ENCODE data around the gene ADAMTS12. TPM values are rescaled to one million over a fixed set of nuclear protein-coding genes. Genes with fewer than 3 reads are reported as not detected.

Gene ADAMTS12
- total RNA-seq, 2 experiments from 2014 or later: not detected

- no peaks in the 10 kb centered on the region for H3K27me3 Mint-ChIP-seq
- no peaks in the 10 kb centered on the region for H3K4me1 Mint-ChIP-seq (ENCODE audit: low read depth)
- ATAC-seq: no peak
- H3K36me3 Mint-ChIP-seq (ENCODE audit: low read depth): no peaks in the 10 kb centered on the region
- POLR2A ChIA-PET: no interaction called here
- DNase-seq: no peak
- intact Hi-C loops (cut with micrococcal nuclease): no loop called here
- CTCF ChIA-PET: no interaction called here
- H3K9me3 Mint-ChIP-seq: no peaks in the 10 kb centered on the region
- no peak overlapping the region for H3K27ac Mint-ChIP-seq
- H3K4me3 Mint-ChIP-seq: no peak overlapping the region
- TF ChIP-seq CTCF (IDR thresholded peaks at IDR 0.05): no peak
Observed at GRCh38 chr5:33488558-33489355, 403.0 kb downstream of the ADAMTS12 start.

- TF ChIP-seq CTCF (IDR thresholded peaks at IDR 0.05): no peak
- Mint-ChIP-seq H3K4me3 (no peak overlapping the region), H3K9me3 (no peaks in the 10 kb centered on the region), H3K27ac (no peak overlapping the region), H3K4me1 (ENCODE audit: low read depth) (no peaks in the 10 kb centered on the region), H3K27me3 (no peaks in the 10 kb centered on the region), H3K36me3 (ENCODE audit: low read depth) (peaks cover under 1% of the 10 kb centered on the region)
- DNase-seq: no peak
- ATAC-seq: no peak
- CTCF ChIA-PET: no interaction called here
- POLR2A ChIA-PET: no interaction called here
- intact Hi-C loops (cut with micrococcal nuclease): no loop called here
Observed at GRCh38 chr5:33487236-33487635, 404.6 kb downstream of the ADAMTS12 start.

DNA sequence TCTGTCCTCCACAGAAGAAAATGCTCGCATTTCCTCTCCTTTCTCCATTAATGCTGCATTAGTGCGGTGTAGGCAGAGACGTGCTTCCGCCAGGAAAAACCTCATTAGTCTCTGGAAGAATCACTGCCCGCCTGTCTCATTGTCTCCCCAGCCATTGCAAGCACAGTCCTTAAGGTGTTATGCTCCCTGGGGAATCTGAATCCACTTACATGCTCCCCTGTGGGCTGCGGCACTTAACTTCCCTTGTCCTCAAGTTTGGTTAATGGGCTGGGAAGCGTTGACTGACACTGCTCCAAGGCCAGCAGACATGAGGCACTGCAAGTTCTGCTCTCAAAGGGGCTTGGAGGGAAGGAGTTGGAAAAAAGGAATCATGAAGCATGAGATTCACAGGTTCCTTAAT, 409.5 kb downstream of the ADAMTS12 start:
- no peaks in the 10 kb centered on the region for H3K9me3 Mint-ChIP-seq
- intact Hi-C loops (cut with micrococcal nuclease): no loop called here
- no peak overlapping the region for H3K27ac Mint-ChIP-seq
- H3K36me3 Mint-ChIP-seq (ENCODE audit: low read depth): peaks cover 16% of the 10 kb centered on the region
- H3K27me3 Mint-ChIP-seq: no peaks in the 10 kb centered on the region
- DNase-seq: no peak
- no peak for ATAC-seq
- ChIA-PET CTCF (no interaction called here), POLR2A (no interaction called here)
- no peak for TF ChIP-seq CTCF (IDR thresholded peaks at IDR 0.05)
- H3K4me1 Mint-ChIP-seq (ENCODE audit: low read depth): no peaks in the 10 kb centered on the region
- no peak overlapping the region for H3K4me3 Mint-ChIP-seq

- no peak for TF ChIP-seq CTCF (IDR thresholded peaks at IDR 0.05)
Observed at GRCh38 chr5:33480876-33481275, 410.9 kb downstream of the ADAMTS12 start.

GRCh38 chr5:33479311-33479710, 412.5 kb downstream of the ADAMTS12 start:
- H3K27ac Mint-ChIP-seq: no peak overlapping the region
- no peak overlapping the region for H3K4me3 Mint-ChIP-seq
- CTCF ChIA-PET: no interaction called here
- H3K4me1 Mint-ChIP-seq (ENCODE audit: low read depth): no peaks in the 10 kb centered on the region
- no peaks in the 10 kb centered on the region for H3K27me3 Mint-ChIP-seq
- no peak for TF ChIP-seq CTCF (IDR thresholded peaks at IDR 0.05)
- peaks cover 44% of the 10 kb centered on the region for H3K36me3 Mint-ChIP-seq (ENCODE audit: low read depth)
- ATAC-seq (no peak), DNase-seq (no peak)
- intact Hi-C loops (cut with micrococcal nuclease): no loop called here
- POLR2A ChIA-PET: interaction anchor here (0.6 kb wide), 1 partner anchor 36 kb away, joined by 3 read pairs; no protein-coding TSS in a partner anchor
- peaks cover 4% of the 10 kb centered on the region for H3K9me3 Mint-ChIP-seq

More at GRCh38 chr5:33480876-33481275, 410.9 kb downstream of the ADAMTS12 start:
- Mint-ChIP-seq H3K27me3 (no peaks in the 10 kb centered on the region), H3K27ac (no peak overlapping the region), H3K4me3 (no peak overlapping the region), H3K4me1 (ENCODE audit: low read depth) (no peaks in the 10 kb centered on the region), H3K36me3 (ENCODE audit: low read depth) (peaks cover 28% of the 10 kb centered on the region), H3K9me3 (no peaks in the 10 kb centered on the region)
- ChIA-PET POLR2A (no interaction called here), CTCF (no interaction called here)
- intact Hi-C loops (cut with micrococcal nuclease): no loop called here
- DNase-seq (no peak), ATAC-seq (no peak)

All from activated CD8-positive, alpha-beta T cell treated with anti-CD3 and anti-CD28 coated beads for 36 hours (primary cell).